ENCODE results near the gene GYPA.

DNA sequence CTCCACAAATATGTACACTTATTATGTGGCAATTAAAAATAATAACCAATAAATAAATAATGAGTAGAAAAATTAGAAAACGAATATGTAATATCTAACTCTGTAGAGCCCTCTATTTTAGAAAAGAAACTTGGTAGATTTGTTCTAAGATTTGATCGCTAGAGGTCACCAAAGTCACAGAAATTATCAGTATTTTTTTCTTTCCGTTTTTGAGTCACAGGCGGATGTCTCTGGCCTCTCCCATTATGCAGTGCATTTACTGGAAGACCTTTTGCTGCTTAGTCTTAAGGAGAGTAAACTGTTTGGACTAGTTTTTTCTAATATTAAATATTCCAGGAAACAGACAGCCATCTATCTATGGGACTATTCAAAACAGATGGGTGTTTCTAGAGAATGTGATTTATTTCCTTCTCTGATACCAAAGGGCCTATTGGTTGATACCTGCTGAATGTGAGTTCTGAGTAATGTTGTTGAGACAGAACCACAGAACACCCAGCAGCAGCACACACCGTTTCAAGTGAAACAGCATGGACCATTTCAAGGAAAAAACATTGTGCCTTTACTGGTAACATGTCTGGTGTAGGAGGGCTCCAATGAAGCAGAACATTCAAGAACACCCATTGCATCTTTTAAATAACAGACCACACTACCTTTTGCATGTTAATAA lies 34.0 kb upstream of the GYPA start:
- TF ChIP-seq, protein P1, sequence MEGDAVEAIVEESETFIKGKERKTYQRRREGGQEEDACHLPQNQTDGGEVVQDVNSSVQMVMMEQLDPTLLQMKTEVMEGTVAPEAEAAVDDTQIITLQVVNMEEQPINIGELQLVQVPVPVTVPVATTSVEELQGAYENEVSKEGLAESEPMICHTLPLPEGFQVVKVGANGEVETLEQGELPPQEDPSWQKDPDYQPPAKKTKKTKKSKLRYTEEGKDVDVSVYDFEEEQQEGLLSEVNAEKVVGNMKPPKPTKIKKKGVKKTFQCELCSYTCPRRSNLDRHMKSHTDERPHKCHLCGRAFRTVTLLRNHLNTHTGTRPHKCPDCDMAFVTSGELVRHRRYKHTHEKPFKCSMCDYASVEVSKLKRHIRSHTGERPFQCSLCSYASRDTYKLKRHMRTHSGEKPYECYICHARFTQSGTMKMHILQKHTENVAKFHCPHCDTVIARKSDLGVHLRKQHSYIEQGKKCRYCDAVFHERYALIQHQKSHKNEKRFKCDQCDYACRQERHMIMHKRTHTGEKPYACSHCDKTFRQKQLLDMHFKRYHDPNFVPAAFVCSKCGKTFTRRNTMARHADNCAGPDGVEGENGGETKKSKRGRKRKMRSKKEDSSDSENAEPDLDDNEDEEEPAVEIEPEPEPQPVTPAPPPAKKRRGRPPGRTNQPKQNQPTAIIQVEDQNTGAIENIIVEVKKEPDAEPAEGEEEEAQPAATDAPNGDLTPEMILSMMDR (conservative IDR thresholded peaks at IDR 0.05; ENCODE audit: low read depth, low read length), result peak; percentile 74
- no peak for TF ChIP-seq EZH2 (IDR thresholded peaks at IDR 0.05; ENCODE audit: low read length, unreplicated experiment)
